Esophagus squamous epithelium (tissue), 4 donors: ENCODE measurements around the gene DHRS13.

Experiments used
- CTCF ChIP-seq, 6 experiments: fragments of 450-650 bp in 4 of 6; fragments of 200-600 bp in 2 of 6; sonication (generic) in 2 of 6; IDR thresholded peaks; one replicate each; pipeline ENCODE4 v1.5.1; 2016 to 2019; ENCODE audit warnings: antibody characterized with exemption in 6 of 6, mild to moderate bottlenecking in 4 of 6, moderate library complexity in 4 of 6
- POLR2A ChIP-seq, 4 donors: fragments of 450-650 bp; IDR thresholded peaks; one replicate each; pipeline ENCODE4 v1.6.1; 2017; ENCODE audit warnings: antibody characterized with exemption in 4 of 4, mild to moderate bottlenecking in 4 of 4, moderate library complexity in 3 of 4

GRCh38 chr17:28863953-28864352 lies 38.9 kb downstream of the DHRS13 start:
- TF ChIP-seq CTCF (IDR thresholded peaks at IDR 0.05) (no peak), POLR2A (IDR thresholded peaks at IDR 0.05) (no peak)
